ENCODE data around the gene GCC1. TPM values are rescaled to one million over a fixed set of nuclear protein-coding genes. Genes with fewer than 3 reads are reported as not detected.
A peak's percentile ranks its signal among the peaks of the same experiment; 100 is the strongest.

Gene GCC1
- total RNA-seq, 1 experiment from 2014 or later: 16.8 TPM

- H3K4me1 Mint-ChIP-seq: peaks cover 18 to 19% of the 10 kb centered on the region in 2 experiments
- Histone ChIP-seq H4K5ac (ENCODE audit: insufficient read length, low read depth, low read length) (no peak overlapping the region), H3K27ac (ENCODE audit: insufficient read length, low read depth, low read length) (no peak overlapping the region)
Measured at GRCh38 chr7:127600885-127601284, 15.5 kb upstream of the GCC1 start.

More at GRCh38 chr7:127600885-127601284, 15.5 kb upstream of the GCC1 start:
- no peaks in the 10 kb centered on the region for H3K23me2 ChIP-seq (ENCODE audit: insufficient read length, low read depth, low read length, poor library complexity, severe bottlenecking)
- no peak overlapping the region for H3K23ac ChIP-seq (ENCODE audit: insufficient read length, low read depth, low read length)
- H3K4ac ChIP-seq (ENCODE audit: low read depth, low read length): no peak overlapping the region
- H4K20me1 ChIP-seq (ENCODE audit: control insufficient read depth, insufficient read depth, insufficient read length): no peaks in the 10 kb centered on the region
- H2BK12ac ChIP-seq (ENCODE audit: insufficient read length, low read depth, low read length): no peak overlapping the region
- no CpG with 5 or more reads among the region's 3 CpGs for WGBS (ENCODE audit: extremely low coverage, insufficient read length, low lambda C conversion rate)
- no peak overlapping the region for H3K4me2 ChIP-seq (ENCODE audit: insufficient read depth, insufficient read length, low read length)
- Mint-ChIP-seq H3K9me3 (no peaks in the 10 kb centered on the region), H3K4me3 (no peak overlapping the region), H3K27ac (peak overlapping the region in 1 of 3 experiments; percentile 17; a peak in 1 of 7 replicates), H3K27me3 (ENCODE audit: low read depth) (peaks cover 9% of the 10 kb centered on the region), H3K36me3 (ENCODE audit: insufficient read depth in 1 of 3, low read depth in 3 of 3) (no peaks in the 10 kb centered on the region)
- H2BK20ac ChIP-seq (ENCODE audit: low read depth, low read length, poor library complexity, severe bottlenecking): no peak overlapping the region
- no peak overlapping the region for H2BK120ac ChIP-seq (ENCODE audit: low read depth, low read length, poor library complexity, severe bottlenecking)
- H2AK5ac ChIP-seq (ENCODE audit: insufficient read length, low read length): no peak overlapping the region
- H3K27me3 ChIP-seq (ENCODE audit: insufficient read depth, low read length): no peaks in the 10 kb centered on the region
- no peak overlapping the region for H3K56ac ChIP-seq (ENCODE audit: insufficient read length, low read depth, low read length)
- DNase-seq: no peak
- no peak overlapping the region for H2BK15ac ChIP-seq (ENCODE audit: low read depth, low read length)
- no peak overlapping the region for H3K18ac ChIP-seq (ENCODE audit: insufficient read length, low read depth, low read length)
- TF ChIP-seq, protein P1, sequence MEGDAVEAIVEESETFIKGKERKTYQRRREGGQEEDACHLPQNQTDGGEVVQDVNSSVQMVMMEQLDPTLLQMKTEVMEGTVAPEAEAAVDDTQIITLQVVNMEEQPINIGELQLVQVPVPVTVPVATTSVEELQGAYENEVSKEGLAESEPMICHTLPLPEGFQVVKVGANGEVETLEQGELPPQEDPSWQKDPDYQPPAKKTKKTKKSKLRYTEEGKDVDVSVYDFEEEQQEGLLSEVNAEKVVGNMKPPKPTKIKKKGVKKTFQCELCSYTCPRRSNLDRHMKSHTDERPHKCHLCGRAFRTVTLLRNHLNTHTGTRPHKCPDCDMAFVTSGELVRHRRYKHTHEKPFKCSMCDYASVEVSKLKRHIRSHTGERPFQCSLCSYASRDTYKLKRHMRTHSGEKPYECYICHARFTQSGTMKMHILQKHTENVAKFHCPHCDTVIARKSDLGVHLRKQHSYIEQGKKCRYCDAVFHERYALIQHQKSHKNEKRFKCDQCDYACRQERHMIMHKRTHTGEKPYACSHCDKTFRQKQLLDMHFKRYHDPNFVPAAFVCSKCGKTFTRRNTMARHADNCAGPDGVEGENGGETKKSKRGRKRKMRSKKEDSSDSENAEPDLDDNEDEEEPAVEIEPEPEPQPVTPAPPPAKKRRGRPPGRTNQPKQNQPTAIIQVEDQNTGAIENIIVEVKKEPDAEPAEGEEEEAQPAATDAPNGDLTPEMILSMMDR (conservative IDR thresholded peaks at IDR 0.05): no peak
- H3K14ac ChIP-seq (ENCODE audit: insufficient read depth, low read length): no peak overlapping the region
- H2BK5ac ChIP-seq (ENCODE audit: insufficient read length, low read length): no peak overlapping the region
- H3K79me1 ChIP-seq (ENCODE audit: insufficient read depth, low read depth, low read length, poor library complexity, severe bottlenecking): no peaks in the 10 kb centered on the region
- H3K79me2 ChIP-seq (ENCODE audit: insufficient read depth, low read length): no peaks in the 10 kb centered on the region
- no peak overlapping the region for H2AFZ ChIP-seq (ENCODE audit: low read length)
- H3T11ph ChIP-seq (ENCODE audit: low read length): no peak overlapping the region
- no peaks in the 10 kb centered on the region for H3K9me3 ChIP-seq (ENCODE audit: control insufficient read depth, low read depth, low read length)
- H3K9ac ChIP-seq (ENCODE audit: extremely low read depth, insufficient read length, low read length): no peak overlapping the region
- no peak overlapping the region for H4K8ac ChIP-seq (replicated peaks; ENCODE audit: insufficient read length, low read depth, low read length)
- no peak overlapping the region for H4K91ac ChIP-seq (ENCODE audit: insufficient read length, low read depth, low read length)
- peaks cover 6% of the 10 kb centered on the region; the same call in 1 of the 2 replicates for H3K4me1 ChIP-seq (ENCODE audit: insufficient read depth, low read length)

Measured in H9 (cell line).